Ecto neural progenitor cell (in vitro differentiated cells): ENCODE results near the gene EOGT.

Experiments used
- DNase-seq: peaks from one replicate; pipeline ENCODE4 v3.0.0-alpha.2; 2018; ENCODE audit warnings: low spot score

The EOGT gene

DNA sequence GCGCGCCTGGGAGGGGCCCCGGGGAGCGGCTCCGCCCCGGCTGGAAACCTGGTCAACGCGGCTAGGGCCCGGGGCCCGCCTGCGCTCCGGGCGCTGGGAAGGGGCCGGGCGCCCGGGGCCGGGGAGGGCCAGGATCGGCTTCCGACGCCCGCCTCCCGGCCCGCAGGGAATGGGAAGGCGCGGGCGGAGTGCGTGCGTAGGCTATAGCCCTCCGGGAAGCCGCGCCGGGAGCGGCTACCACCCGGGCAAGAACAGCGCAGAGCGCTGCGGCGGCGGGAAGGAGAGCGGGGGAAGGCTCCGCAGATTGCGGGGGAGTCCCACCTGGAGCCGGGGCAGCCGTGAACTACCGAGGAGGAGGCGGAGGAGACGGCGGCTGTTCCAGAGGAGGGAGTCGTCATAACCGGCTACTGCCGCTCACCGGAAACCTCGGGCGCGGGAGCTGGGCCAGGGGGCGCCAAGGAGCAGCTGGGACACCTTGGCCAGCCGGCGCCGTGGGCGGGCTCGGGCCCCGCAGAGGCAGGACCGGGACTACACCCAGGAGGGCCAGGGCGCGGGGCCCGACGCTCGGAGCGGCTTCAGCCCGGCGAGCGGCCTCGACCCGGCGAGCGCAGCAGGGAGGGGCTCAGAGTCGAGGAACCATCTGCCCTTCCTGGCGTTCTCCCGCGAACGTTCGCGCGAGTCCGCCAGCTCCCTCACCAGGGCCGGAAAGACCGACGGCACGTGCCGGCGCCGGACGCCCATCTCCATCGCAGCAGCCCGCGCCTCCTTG, at the start of gene EOGT:
Gene EOGT, minus strand, starts transcription at position 432 of the 769 bp plus-strand sequence. CDS start 3,838 bp downstream, outside the sequence.
- DNase-seq = peak; percentile 88

GRCh38 chr3:69059688-69060087, 46.2 kb upstream of the EOGT start:
- DNase-seq = no peak

DNA sequence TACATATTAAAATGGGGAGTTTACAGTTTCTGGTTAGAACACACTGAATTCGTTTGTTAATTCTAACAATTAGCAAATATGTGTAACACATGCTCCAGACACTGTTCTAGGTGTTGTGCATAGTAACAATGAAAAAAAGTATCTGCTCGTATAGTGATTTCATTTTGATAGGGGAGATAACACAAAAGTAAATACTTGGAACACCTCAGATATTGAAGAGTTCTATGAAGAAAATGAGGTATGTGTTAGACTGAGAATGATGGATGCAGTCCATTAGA, 45.4 kb upstream of the EOGT start:
- no peak for DNase-seq

DNA sequence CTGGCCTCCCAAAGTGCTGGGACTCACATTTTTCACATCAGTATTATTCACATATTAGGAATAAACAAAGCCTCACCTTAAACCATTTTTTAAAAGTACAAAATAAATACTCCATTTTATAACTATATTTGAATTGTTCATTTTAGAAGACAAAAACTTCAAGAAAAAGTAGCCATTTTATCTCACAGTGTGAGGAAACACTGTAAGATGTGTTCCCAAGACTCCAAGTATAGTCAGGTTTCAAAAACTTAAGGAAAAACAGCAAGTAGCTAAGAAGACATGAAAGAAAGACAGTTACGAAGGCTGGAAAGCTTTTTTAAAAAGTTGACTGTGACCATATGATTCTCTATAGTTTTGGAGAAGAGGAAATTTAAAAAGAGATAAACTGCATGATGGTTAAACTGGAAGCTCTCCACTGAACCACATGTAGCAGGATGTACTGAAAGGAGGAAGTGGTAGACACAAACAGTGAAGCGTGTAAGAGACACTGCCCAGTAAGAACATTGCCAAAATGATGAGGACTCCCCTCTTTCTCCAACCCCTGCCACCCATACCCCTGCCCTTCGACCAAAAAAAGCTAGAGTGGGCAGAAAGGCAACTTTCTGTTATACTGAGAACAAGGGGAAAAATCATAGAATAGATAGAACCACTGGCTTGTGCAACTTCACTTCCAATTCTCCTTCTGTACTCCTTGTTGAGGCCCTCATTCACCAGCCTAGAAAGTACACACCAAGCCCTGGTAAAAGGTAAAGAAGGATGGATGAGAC, 44.9 kb upstream of the EOGT start:
- no peak for DNase-seq

GRCh38 chr3:69052472-69052898, 39.0 kb upstream of the EOGT start:
- no peak for DNase-seq

- peak; percentile 98 for DNase-seq
Measured at GRCh38 chr3:69051756-69052471, 38.4 kb upstream of the EOGT start, which contains the start of gene TMF1. Gene TMF1 (minus strand): TSS chr3:69052333. CDS start chr3:69052086, 247 bp downstream.

GRCh38 chr3:69048990-69049389, 35.5 kb upstream of the EOGT start:
- DNase-seq = no peak

DNA sequence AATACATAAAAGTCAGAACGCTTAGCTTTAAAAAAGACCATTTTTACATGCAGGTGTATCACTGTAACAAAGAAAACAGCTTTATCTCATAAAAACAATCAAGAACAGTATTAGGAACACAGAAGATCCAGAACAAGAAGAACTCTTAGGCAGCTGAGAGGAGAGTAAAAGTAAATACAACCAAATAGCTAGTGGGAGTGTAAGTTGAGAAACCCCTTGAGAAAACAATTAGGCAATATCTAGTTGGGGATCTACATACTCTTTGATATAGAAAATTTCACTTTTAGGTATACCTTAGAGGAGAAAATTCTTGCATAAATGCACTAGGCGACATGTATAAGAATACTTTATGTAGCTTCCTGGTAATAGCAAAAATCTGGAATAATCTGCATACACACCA, 31.1 kb upstream of the EOGT start:
- DNase-seq = no peak

DNA sequence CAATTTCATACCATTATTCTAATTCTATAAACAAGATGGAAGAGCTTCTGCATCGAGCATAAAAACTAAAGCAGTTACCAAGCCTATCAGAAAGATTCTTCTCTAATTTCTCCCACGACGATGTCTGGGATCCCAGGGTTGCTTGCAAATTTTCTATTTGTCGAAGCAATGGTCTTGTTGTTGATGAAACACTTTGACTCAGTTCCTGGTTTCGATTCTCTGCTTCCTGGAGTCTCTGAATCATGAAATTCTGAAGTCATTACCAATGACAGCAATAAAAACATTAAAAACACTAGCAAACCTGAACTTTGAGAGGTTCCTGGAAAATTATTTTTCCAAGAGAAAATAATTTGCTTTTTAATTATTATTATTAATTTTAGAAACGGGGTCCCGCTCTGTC, 20.0 kb upstream of the EOGT start:
- DNase-seq = no peak

- no peak for DNase-seq
Measured at GRCh38 chr3:69032737-69033136, 19.3 kb upstream of the EOGT start.

- DNase-seq = no peak
Measured at GRCh38 chr3:69032142-69032541, 18.7 kb upstream of the EOGT start.

DNA sequence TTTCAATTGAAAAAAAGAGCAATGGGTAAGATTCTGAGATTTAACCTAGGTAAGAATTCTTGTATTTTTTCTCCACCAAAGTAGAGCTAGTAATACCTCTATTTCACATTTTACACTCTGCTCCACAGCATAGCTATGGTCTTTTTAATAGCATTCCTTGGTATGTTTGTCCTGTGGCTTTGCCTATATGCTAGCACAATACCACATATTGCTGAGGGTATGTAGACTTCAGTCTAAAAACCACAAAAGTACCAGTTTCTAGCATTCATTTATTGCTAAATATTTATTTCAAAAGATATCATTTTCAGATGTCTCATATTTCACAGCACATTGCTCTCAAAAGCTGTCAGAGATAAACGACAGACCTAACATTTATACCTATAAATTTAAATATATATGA, 18.2 kb upstream of the EOGT start:
- DNase-seq = no peak

DNA sequence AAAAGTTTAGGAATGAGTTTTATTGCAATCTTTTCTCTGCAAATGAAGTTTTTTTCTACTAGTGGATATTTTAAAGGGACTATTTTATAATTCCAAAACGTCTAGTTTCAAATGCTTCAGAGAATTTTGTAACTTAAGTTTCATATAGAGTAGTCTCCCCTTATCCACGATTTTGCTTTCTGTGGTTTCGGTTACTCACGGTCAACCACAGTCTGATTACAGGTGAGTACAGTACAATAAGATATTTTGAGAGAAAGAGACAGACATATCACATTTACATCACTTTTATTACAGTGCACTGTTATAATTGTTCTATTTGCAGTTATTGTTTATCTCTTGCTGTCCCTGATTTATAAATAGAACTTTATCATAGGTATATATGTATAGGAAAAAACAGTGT, 7.4 kb upstream of the EOGT start:
- DNase-seq = no peak

GRCh38 chr3:69020424-69020823, 6.9 kb upstream of the EOGT start:
- no peak for DNase-seq

DNA sequence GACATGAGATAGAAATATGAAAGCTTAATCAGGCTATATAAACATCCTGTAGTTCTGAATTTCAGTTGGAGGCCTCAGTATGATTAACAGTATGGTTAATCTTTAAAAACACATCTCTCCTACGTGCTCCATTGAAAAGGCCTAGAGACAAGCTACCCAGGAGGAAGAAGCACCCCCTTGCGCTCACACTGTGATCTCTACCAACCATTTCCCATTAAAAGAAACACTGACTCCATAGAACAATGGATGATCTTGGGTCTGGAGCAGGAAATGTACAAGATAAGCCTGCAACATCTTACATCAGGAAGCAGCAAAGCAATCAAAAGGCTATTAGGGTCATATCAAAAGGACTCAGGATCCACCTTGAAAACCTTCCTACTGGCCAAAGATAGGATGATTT, 3.4 kb upstream of the EOGT start:
- DNase-seq = no peak

- no peak for DNase-seq
Measured at GRCh38 chr3:69016102-69016501, 2.6 kb upstream of the EOGT start.

- DNase-seq = no peak
Measured at GRCh38 chr3:69014022-69014580, 617 bp upstream of the EOGT start.

DNA sequence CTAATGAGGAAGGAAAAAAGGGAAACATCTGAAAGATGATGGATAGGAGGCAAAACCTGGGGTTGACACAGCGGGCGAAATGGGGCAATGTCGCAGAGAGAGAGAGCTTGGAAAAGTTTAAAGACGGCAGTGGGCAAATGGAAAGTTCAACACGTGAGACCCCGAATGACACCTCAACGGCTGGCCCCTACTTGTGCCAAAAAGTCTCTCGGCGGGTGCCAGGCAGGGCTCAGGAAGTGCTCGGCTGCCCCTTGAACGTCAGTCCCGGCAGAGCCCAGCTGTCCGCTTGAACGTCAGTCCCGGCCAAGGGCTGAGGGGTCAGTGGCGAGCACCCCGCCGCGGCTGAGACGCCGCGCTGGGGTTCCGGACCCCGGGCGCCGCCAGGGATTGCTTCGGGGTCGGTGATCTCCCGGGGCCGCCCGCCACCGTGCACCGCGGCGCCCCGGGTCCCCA, 658 bp downstream of the EOGT start:
- peak; percentile 64 for DNase-seq

DNA sequence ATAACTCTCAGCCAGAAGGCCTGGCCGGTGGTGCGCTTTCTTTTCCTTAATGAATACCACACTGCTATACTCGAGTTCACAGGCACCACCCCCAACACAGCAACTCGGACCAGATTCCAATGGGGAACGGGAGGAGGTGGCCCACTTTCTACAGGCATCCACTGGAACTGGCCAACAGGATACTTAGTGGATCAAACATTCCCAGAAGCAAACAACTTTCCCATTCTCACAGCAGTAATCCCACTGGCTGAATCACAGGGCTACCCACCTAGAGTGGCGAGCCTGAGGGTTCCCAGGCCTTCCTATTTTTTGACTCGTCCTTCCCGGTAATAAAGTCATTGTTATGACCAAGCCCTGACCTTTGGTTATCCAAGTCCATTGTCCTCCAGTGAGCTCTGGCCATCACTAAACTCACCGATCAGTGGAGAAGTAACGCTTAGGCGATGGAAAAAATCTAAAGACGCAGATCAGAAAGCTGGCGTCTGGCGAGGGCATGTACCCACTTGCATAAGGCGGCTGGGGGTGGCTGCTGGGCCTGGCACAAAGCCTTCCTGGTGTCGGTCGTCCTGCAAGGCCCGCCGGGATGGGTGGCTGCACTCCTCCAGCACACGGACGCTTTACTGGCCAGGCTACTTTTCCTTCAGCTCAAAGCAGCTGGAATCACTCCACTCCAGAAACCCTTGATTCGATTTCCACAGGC, 1.2 kb downstream of the EOGT start:
- DNase-seq = no peak

- no peak for DNase-seq
Measured at GRCh38 chr3:69011096-69011730, 2.3 kb downstream of the EOGT start.
